Measurements from ENCODE around the gene SWAP70.

The SWAP70 gene

GRCh38 chr11:9777066-9777465 lies 113.2 kb downstream of the SWAP70 start:
- Histone ChIP-seq H3K27ac (ENCODE audit: low read depth, low read length) (no peak overlapping the region), H3K4me3 (ENCODE audit: insufficient read depth, low read length, poor library complexity, severe bottlenecking) (no peak overlapping the region), H3K4me2 (ENCODE audit: low read depth, low read length, poor library complexity, severe bottlenecking) (no peak overlapping the region), H3K36me3 (ENCODE audit: low read length) (no peaks in the 10 kb centered on the region), H3K79me2 (ENCODE audit: insufficient read depth, low read length) (peaks cover 20% of the 10 kb centered on the region), H3K9me3 (ENCODE audit: insufficient read depth, low read length) (no peaks in the 10 kb centered on the region), H3K9ac (ENCODE audit: low read length) (no peak overlapping the region), H2AFZ (ENCODE audit: low read depth, low read length, severe bottlenecking) (no peak overlapping the region), H3K27me3 (ENCODE audit: low read length) (no peaks in the 10 kb centered on the region), H3K9me2 (replicated peaks; ENCODE audit: insufficient read depth, low read length) (no peaks in the 10 kb centered on the region), H3F3A (ENCODE audit: insufficient read depth) (no peaks in the 10 kb centered on the region), H4K20me1 (ENCODE audit: low read depth, low read length) (no peaks in the 10 kb centered on the region)
- no peak for TF ChIP-seq CTCF (IDR thresholded peaks at IDR 0.05; ENCODE audit: insufficient read depth, low read length, poor library complexity, severe bottlenecking)
- TF ChIP-seq EZH2phosphoT487 (conservative IDR thresholded peaks at IDR 0.05; ENCODE audit: low read length): no peak

- Histone ChIP-seq H3K4me2 (ENCODE audit: low read depth, low read length, poor library complexity, severe bottlenecking) (no peak overlapping the region), H4K20me1 (ENCODE audit: low read depth, low read length) (no peaks in the 10 kb centered on the region), H3K9me2 (replicated peaks; ENCODE audit: insufficient read depth, low read length) (no peaks in the 10 kb centered on the region), H3K9ac (ENCODE audit: low read length) (no peak overlapping the region), H3K9me3 (ENCODE audit: insufficient read depth, low read length) (no peaks in the 10 kb centered on the region), H3F3A (ENCODE audit: insufficient read depth) (no peaks in the 10 kb centered on the region), H3K4me3 (ENCODE audit: insufficient read depth, low read length, poor library complexity, severe bottlenecking) (no peak overlapping the region), H3K36me3 (ENCODE audit: low read length) (no peaks in the 10 kb centered on the region), H2AFZ (ENCODE audit: low read depth, low read length, severe bottlenecking) (no peak overlapping the region), H3K79me2 (ENCODE audit: insufficient read depth, low read length) (peaks cover 20% of the 10 kb centered on the region), H3K27ac (ENCODE audit: low read depth, low read length) (no peak overlapping the region), H3K27me3 (ENCODE audit: low read length) (no peaks in the 10 kb centered on the region)
- TF ChIP-seq CTCF (IDR thresholded peaks at IDR 0.05; ENCODE audit: insufficient read depth, low read length, poor library complexity, severe bottlenecking): no peak
- TF ChIP-seq EZH2phosphoT487 (conservative IDR thresholded peaks at IDR 0.05; ENCODE audit: low read length): no peak
These were observed 113.6 kb downstream of the SWAP70 start for GRCh38 chr11:9777525-9777924.

GRCh38 chr11:9780929-9781328 lies 117.1 kb downstream of the SWAP70 start:
- H3K79me2 ChIP-seq (ENCODE audit: insufficient read depth, low read length): peaks cover 20% of the 10 kb centered on the region
- no peaks in the 10 kb centered on the region for H4K20me1 ChIP-seq (ENCODE audit: low read depth, low read length)
- H3K9ac ChIP-seq (ENCODE audit: low read length): no peak overlapping the region
- no peaks in the 10 kb centered on the region for H3K36me3 ChIP-seq (ENCODE audit: low read length)
- no peaks in the 10 kb centered on the region for H3K27me3 ChIP-seq (ENCODE audit: low read length)
- H3K4me3 ChIP-seq (ENCODE audit: insufficient read depth, low read length, poor library complexity, severe bottlenecking): no peak overlapping the region
- no peak overlapping the region for H2AFZ ChIP-seq (ENCODE audit: low read depth, low read length, severe bottlenecking)
- no peaks in the 10 kb centered on the region for H3K9me3 ChIP-seq (ENCODE audit: insufficient read depth, low read length)
- H3K9me2 ChIP-seq (replicated peaks; ENCODE audit: insufficient read depth, low read length): no peaks in the 10 kb centered on the region
- no peak overlapping the region for H3K27ac ChIP-seq (ENCODE audit: low read depth, low read length)
- no peak for TF ChIP-seq CTCF (IDR thresholded peaks at IDR 0.05; ENCODE audit: insufficient read depth, low read length, poor library complexity, severe bottlenecking)
- no peak for TF ChIP-seq EZH2phosphoT487 (conservative IDR thresholded peaks at IDR 0.05; ENCODE audit: low read length)
- H3F3A ChIP-seq (ENCODE audit: insufficient read depth): no peaks in the 10 kb centered on the region
- no peak overlapping the region for H3K4me2 ChIP-seq (ENCODE audit: low read depth, low read length, poor library complexity, severe bottlenecking)
